ENCODE data around the gene CCNF. TPM values are rescaled to one million over a fixed set of nuclear protein-coding genes. Genes with fewer than 3 reads are reported as not detected.
"Not testable (repeated sequence)": the region's sequence is repeated elsewhere in the genome, so short reads cannot be mapped to it uniquely, and the experiment has no call there.

The CCNF gene, protein sequence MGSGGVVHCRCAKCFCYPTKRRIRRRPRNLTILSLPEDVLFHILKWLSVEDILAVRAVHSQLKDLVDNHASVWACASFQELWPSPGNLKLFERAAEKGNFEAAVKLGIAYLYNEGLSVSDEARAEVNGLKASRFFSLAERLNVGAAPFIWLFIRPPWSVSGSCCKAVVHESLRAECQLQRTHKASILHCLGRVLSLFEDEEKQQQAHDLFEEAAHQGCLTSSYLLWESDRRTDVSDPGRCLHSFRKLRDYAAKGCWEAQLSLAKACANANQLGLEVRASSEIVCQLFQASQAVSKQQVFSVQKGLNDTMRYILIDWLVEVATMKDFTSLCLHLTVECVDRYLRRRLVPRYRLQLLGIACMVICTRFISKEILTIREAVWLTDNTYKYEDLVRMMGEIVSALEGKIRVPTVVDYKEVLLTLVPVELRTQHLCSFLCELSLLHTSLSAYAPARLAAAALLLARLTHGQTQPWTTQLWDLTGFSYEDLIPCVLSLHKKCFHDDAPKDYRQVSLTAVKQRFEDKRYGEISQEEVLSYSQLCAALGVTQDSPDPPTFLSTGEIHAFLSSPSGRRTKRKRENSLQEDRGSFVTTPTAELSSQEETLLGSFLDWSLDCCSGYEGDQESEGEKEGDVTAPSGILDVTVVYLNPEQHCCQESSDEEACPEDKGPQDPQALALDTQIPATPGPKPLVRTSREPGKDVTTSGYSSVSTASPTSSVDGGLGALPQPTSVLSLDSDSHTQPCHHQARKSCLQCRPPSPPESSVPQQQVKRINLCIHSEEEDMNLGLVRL
- polyA plus RNA-seq (2013, experiment 1 of 2; ENCODE audit: insufficient read length), result 12.4 TPM
- polyA plus RNA-seq (2013, experiment 2 of 2; ENCODE audit: insufficient read length), result 12.9 TPM

DNA sequence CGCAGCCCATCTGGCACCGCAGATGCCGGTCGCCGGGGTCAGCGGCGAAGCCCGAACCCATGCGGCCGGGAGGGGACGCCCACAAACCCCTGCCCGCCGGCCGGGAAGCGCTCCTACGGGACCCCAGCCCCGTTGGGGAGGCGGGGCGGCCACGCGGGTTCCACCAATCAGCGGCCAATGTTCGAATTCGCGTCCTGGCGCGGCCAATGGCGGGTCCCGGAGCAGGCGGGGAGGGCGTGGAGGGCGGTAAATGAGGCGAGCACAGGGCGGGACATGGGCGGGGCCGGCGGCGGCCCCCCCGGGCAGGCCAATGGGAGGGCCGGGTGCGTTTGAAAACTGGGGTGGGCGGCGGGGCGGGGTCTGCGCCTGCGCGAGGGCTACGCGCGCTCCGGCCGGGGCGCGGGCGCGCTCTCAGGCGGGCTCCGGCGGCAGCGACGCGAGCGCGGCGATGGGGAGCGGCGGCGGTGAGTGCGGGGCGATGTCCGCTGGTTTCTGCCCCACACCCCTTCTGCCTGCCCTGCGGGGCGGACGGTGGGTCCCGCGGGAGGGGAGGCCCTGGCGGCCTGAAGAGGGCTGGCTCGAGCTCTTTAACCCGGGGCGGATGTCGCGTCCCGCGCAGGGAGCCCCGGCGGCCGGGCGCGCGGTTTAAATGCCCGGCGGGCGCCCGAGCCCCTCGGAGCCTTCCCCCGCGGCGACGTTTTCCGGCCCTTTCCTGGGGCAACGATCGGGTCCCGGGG lies at the start of gene CCNF:
Gene CCNF (plus strand): TSS at position 414 of the 737 bp plus-strand sequence. CDS start 35 bp downstream, at position 449.
- peak; percentile 96 for DNase-seq

DNA sequence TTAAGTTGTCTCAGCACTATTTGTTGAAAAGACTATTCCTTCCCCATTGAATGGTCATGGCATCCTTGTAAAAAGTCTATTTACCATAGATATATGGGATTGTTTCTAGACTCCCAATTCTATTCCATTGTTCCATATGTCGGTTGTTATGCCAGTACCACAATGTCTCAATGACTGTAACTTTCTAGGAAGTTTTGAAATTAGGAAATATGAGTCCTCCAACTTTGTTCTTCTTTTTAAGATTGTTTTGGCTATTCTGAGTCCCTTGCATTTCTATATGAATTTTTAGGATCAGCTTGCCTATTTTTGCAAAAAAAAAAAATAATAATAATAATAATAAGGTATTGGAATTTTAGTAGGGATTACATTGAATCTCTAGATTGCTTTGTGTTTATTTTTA lies 45.7 kb upstream of the CCNF start:
- DNase-seq, result no peak

DNA sequence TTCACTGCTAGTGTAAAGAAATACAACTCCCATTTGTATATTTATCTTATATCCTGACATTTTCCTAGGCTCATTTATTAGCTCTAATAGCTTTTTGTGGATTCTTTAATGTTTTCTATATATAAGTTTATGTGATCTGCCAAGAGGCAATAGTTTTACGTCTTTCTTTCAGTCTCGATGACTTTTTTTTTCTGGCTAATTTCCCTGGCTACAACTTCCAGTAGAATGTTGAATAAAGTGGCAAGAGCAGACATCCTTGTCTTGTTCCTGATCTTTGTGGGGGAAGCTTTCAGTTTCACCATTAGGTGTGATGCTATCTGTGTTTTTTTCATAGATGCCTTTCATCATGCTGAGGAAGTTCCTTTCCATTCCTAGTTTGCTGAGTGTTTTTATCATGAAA lies 44.8 kb upstream of the CCNF start:
- no peak for DNase-seq

GRCh38 chr16:2385190-2385836 lies 43.9 kb upstream of the CCNF start:
- no peak for DNase-seq

DNA sequence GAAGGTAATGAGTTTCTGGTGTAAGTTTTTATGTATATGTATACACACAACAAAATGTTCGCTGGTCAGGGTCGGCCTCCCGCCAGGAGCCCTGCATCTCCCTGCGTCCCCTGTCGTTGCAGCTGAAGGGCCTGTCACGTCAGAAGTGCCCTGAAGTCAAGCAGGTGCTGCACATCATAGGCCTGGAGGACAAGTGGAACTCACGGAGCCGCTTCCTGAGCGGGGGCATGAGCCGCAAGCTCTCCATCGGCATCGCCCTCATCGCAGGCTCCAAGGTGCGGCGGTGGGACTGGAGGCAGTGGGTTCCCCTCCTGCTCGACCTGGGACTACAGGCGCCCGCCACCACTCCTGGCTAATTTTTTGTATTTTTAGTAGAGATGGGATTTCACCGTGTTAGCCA lies 43.3 kb upstream of the CCNF start:
- DNase-seq, result not testable (repeated sequence)

- no peak for DNase-seq
Measured at GRCh38 chr16:2386990-2387389, 42.3 kb upstream of the CCNF start.

DNA sequence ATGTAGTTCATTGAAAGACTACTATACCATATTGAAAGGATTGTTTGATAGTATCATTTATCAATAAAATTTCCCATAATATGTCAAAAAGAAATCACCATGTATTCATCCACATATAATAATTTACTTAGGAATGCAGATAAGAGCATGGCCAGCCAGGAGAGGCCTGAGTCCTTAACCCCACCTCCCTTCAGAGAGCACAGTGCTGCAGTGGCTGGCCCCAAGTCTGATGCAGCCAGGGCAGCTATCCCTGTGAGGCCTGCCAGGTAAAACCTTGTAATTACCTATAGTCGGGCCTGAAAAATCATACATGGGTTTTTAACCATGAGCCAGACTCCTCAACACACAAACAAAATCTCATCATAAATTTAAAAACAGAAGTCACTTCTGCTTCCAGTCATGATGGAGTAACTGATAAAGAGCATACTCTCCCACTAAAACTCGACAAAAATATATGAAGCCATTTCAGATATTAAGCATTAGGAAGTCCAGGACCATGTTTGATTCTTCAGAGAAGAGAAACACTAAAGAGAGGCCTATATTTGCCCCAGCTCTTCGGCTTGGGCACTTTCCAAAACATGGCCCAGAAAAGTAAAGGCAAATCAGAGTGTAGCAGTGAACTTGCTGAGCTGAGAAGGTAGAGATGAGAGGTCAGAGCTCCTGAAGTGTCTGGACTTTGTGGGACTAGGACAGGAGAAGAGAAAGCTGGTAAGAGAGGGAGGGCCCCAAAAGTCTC lies 40.9 kb upstream of the CCNF start:
- no peak for DNase-seq

- peak; percentile 11 for DNase-seq
Measured at GRCh38 chr16:2388875-2389433, 40.3 kb upstream of the CCNF start.

GRCh38 chr16:2392025-2392424 lies 37.2 kb upstream of the CCNF start:
- DNase-seq, result no peak

DNA sequence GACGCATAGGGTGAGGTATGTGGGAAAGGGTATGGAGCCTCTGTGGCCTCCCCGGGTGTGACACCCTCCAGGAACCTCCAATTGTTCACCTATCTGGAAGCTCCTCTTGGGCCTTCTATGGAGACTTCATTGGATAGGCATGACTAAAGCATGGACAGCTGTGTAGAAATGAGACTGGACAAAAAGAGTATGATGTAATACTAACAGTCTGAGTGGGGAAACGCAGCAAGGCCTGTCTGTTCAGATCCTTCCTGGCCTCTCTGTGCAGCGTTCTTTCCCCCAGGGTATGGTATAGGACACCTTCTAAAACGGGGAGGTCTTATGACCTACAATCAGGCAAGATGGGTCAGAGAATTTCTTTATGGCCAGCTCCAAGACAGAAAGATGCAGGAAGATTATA lies 30.7 kb upstream of the CCNF start:
- DNase-seq, result no peak

DNA sequence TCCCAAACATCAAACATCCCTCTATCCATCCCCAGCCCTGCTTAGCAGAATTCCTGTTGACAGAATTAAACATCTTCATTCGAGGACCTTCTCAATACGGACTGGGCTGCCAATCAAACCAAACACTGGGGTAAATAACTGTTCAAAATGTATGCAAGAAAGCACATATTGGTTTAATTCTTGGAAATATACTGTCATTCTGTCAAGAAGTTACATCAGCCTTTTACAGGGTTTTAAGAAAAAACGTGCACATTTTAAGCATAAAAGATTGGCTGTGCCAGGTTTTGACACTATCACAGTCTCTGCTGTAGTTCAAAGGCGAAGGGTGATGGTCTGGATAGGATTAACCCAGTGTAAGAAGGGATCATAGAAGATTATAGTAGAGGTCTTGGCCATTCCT lies 25.1 kb upstream of the CCNF start:
- peak; percentile 35 for DNase-seq

DNA sequence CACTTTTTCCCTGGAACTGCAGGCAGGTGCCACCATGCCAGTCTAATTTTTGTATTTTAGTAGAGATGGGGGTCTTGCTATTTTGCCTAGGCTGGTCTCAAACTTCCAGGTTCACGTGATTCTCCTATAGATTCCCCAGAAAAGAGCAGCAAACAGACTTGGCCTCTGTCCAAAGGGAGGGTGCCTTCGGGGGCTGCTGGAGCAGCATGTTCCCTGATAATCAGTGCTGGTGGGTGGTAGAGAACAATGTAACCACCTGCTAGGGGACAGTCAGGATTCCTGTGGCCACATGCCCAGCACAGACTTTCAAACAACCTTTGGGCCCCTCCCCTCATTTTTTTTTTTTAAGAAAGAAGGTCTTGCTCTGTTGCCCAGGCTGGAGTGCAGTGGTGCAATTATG lies 14.2 kb upstream of the CCNF start:
- DNase-seq, result no peak

GRCh38 chr16:2420035-2420434 lies 9.2 kb upstream of the CCNF start:
- no peak for DNase-seq

DNA sequence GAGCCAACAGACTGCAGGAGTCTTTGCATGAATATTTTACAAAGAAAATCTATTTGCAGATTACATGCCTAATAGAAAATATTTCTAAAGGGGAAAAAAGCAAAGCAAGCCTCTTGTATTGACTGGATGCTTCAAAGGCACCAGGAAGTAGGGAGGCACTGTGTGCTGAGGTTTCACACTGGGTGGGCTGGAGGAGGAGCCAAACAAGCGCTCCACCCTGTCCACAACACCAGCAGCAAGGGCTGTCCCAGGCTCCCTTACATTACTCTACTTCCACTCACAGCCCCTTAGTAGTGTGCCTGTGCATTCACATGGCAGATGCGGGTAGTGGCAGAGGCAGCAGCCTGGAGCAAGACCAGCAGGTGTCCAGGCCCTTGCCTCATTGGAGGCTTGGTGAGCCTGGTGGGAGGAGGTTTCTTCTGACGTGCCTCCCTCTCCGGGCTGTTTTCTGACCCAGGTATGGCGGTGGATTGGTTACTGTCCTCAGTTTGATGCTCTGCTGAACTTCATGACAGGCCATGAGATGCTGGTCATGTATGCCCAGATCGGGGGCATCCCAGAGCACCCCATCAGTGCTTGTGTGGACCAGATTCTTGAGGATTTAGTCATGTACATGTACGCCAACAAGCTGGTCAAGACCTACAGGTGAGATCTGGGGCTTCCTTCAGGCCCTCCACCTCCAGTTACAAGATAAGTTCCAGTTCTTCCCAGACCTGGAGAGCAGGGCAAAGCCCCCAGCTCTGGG lies 7.0 kb upstream of the CCNF start:
- DNase-seq, result no peak

DNA sequence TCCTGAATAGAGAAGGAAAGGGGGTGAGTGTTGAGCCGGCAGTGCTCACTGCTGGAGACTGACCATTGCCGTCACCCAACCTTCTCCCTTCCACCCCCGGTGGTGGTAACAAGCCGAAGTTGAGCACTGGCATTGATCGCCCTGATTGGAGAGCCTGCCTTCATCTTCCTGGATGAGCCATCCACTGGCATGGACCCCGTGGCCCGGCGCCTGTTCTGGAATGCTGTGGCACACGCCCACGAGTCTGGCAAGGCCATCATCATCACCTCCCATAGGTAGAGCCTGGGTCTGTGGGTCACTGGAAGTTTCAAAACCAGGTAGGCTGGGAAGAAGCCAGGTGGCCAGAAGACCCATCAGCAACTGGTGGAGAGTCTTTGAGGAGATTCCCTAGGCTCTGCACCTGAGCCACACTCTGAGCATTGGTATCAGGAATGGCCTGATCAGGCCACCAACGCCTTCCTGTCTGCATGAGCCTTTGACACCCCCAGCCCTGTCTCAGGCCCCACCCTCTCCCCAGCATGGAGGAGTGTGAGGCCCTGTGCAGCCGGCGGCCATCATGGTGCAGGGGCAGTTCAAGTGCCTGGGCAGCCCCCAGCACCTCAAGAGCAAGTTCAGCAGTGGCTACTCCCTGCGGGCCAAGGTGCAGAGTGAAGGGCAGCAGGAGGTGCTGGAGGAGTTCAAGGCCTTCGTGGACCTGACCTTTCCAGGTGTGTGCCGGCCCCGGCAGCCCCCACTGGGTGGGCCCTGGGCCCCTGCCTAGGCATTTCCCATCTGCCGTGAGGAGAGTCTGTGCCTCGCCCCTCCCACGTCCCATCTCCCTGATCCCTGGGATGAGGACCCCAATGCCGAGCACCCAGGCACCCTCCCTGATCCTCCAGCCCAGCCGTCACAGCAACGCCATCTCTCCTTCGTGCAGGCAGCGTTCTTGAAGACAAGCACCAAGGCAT lies 4.9 kb upstream of the CCNF start:
- no peak for DNase-seq

DNA sequence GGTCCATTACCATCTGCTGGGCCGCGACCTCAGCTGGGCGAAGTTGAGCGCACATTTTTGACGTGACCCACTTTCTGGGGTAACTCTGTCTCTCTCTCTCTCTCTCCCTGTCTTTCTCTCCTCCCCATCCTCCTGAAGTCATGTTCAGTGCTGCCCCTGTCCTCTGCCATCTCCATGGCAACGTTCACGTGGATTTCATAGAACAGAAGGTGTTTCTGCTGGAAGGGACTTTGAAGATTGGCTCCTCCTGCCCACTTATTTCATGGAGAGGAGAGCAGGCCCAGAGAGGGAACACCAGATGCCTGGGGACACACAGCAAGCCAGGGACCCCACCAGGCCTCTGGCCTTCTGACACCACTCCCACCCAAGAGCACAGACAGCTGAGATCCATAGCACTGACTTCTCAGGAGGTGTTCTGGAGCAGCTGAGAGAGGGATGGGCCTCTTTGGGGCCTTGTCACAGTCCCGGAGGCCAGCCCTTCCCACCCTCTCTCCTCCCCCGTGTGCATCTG lies 4.2 kb upstream of the CCNF start:
- DNase-seq, result no peak

- no peak for DNase-seq
Measured at GRCh38 chr16:2425825-2426430, 3.3 kb upstream of the CCNF start.

GRCh38 chr16:2426941-2427361 lies 2.3 kb upstream of the CCNF start:
- no peak for DNase-seq

- no peak for DNase-seq
Measured at GRCh38 chr16:2427526-2427925, 1.7 kb upstream of the CCNF start.
